ENCODE results near the gene TCP1.

- TF ChIP-seq CTCF (IDR thresholded peaks at IDR 0.05) (no peak), POLR2A (IDR thresholded peaks at IDR 0.05) (no peak)
Observed at GRCh38 chr6:159833556-159833955, 44.2 kb upstream of the TCP1 start.

All from lower leg skin (tissue), 3 donors.